ENCODE data around the gene ABRACL. TPM values are rescaled to one million over a fixed set of nuclear protein-coding genes. Genes with fewer than 3 reads are reported as not detected.

ABRACL gene
- total RNA-seq, 1 experiment from 2014 or later: 83.0 TPM

DNA sequence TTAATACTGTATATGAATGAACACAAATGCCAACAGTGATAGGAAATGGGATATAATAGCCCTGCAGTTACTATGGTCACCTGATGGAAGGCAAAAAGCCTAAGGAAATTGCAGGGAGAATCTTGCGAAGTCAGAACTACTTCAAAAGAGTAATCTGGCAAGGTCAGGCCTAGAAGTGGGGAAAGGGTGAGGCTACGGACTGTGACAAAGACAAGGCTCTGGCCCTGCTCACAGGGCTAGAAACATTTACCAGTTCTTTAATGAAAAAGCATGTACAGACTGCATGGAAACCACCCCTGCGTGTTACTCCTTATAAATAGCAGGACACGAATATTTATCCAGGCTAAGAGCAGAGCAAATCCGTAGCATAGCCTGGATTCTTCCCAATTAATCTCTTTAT is 53.8 kb downstream of the ABRACL start:
- DNase-seq (ENCODE audit: low read depth): no peak
- in situ Hi-C loops (cut with HindIII; ENCODE audit: low pct_unique_long_range_greater_than_20kb, low sequenced_read_pairs): no loop called here

DNA sequence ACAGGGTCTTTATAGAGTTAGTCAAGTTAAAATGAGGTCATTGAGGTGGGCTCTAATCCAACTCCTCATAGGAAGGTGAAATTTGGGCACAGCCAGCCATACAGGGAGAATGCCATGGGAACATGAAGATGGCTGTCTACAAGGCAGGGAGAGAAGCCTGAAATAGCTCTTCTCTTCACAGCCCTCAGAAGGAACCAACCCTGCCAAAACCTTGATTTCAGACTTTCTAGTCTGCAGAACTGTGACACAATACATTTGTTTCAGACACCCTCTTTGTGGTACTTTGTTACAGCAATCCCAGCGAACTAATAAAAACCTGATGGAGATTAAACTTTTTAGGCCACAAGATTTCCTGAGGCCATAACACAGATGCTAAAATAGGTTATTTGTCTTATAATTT is 63.3 kb downstream of the ABRACL start:
- in situ Hi-C loops (cut with HindIII; ENCODE audit: low pct_unique_long_range_greater_than_20kb, low sequenced_read_pairs): no loop called here
- DNase-seq (ENCODE audit: low read depth): no peak

Other genes with a start within 250 kb of the ABRACL start
- not detected in 2 replicates for gene ECT2L, start 232.7 kb upstream of the ABRACL start, total RNA-seq (2014; rRNA removed; shearing (Covaris generic); ENCODE audit: low replicate concordance)
- gene REPS1, start 40.5 kb upstream of the ABRACL start, total RNA-seq (2014; rRNA removed; shearing (Covaris generic); ENCODE audit: low replicate concordance): 24.7 and 33.2 TPM in 2 replicates
- gene HECA, start 106.3 kb downstream of the ABRACL start, total RNA-seq (2014; rRNA removed; shearing (Covaris generic); ENCODE audit: low replicate concordance): 5.2 TPM in 2 replicates